Neural cell (in vitro differentiated cells): Measurements from ENCODE around the gene RC3H2. TPM values are rescaled to one million over a fixed set of nuclear protein-coding genes. Genes with fewer than 3 reads are reported as not detected.

Source experiments
- H2AFZ ChIP-seq: fragments of 200-600, 300-800 bp; sonication (generic), shearing (Covaris generic); 2 replicates; pipeline ENCODE4 v1.6.0; 2014; ENCODE audit warnings: low read depth, mild to moderate bottlenecking, antibody characterized with exemption, low read length, moderate library complexity
- H3F3A ChIP-seq: fragments of 200-600 bp; shearing (Covaris generic); 2 replicates; pipeline ENCODE4 v1.6.1; 2016; ENCODE audit warnings: mild to moderate bottlenecking, moderate library complexity, mixed read lengths, antibody characterized with exemption, low read length; ENCODE audit not compliant: insufficient read depth, poor library complexity, severe bottlenecking
- H3K27ac ChIP-seq: fragments of 200-600, 300-800 bp; sonication (generic), shearing (Covaris generic); 2 replicates; pipeline ENCODE4 v1.5.1; 2014; ENCODE audit warnings: mild to moderate bottlenecking, low read length, moderate library complexity
- H3K27me3 ChIP-seq: fragments of 300-800, 200-600 bp; sonication (generic), shearing (Covaris generic); 2 replicates; pipeline ENCODE4 v1.6.0; 2014; ENCODE audit warnings: mild to moderate bottlenecking, low read depth, low read length, moderate library complexity; ENCODE audit not compliant: insufficient read depth
- H3K36me3 ChIP-seq: fragments of 300-800, 200-600 bp; sonication (generic), shearing (Covaris generic); 2 replicates; pipeline ENCODE4 v1.5.1; 2014; ENCODE audit warnings: mild to moderate bottlenecking, antibody characterized with exemption, low read length, moderate library complexity; ENCODE audit not compliant: insufficient read depth
- H3K4me2 ChIP-seq: fragments of 300-800, 200-600 bp; sonication (generic), shearing (Covaris generic); 2 replicates; pipeline ENCODE4 v1.6.0; 2014; ENCODE audit warnings: mild to moderate bottlenecking, low read length
- H3K4me3 ChIP-seq: fragments of 300-800, 200-600 bp; sonication (generic), shearing (Covaris generic); 2 replicates; pipeline ENCODE4 v1.5.1; 2014; ENCODE audit warnings: mild to moderate bottlenecking, low read length, moderate library complexity
- H3K79me2 ChIP-seq: fragments of 200-600 bp; shearing (Covaris generic); replicated peaks from 2 replicates; pipeline ENCODE4 v1.6.0; 2014; ENCODE audit warnings: mild to moderate bottlenecking, low read length, moderate library complexity; ENCODE audit not compliant: insufficient read depth
- H3K9ac ChIP-seq: fragments of 300-800, 200-600 bp; sonication (generic), shearing (Covaris generic); 2 replicates; pipeline ENCODE4 v1.6.1; 2016; ENCODE audit warnings: mild to moderate bottlenecking, low read length, mixed read lengths
- H3K9me2 ChIP-seq: fragments of 200-600 bp; shearing (Covaris generic); 2 replicates; pipeline ENCODE4 v1.6.1; 2016; ENCODE audit warnings: mild to moderate bottlenecking, low read length, mixed read lengths; ENCODE audit not compliant: insufficient read depth
- H3K9me3 ChIP-seq: fragments of 200-600, 300-800 bp; sonication (generic), shearing (Covaris generic); 2 replicates; pipeline ENCODE4 v1.6.1; 2016; ENCODE audit warnings: mild to moderate bottlenecking, mixed run types, low read length, moderate library complexity, mixed read lengths
- H4K20me1 ChIP-seq: fragments of 200-600 bp; shearing (Covaris generic); 2 replicates; pipeline ENCODE4 v1.6.1; 2016; ENCODE audit warnings: mild to moderate bottlenecking, mixed run types; ENCODE audit not compliant: insufficient read depth
- CTCF ChIP-seq: fragments of 450-650 bp; IDR thresholded peaks from 2 replicates; pipeline ENCODE4 v1.5.1; 2014; ENCODE audit warnings: antibody characterized with exemption, mild to moderate bottlenecking, moderate library complexity; ENCODE audit not compliant: poor library complexity, severe bottlenecking
- EP300 ChIP-seq: fragments of 450-650 bp; conservative IDR thresholded peaks from 2 replicates; pipeline ENCODE4 v1.6.1; 2014; ENCODE audit warnings: antibody characterized with exemption, mild to moderate bottlenecking, moderate library complexity; ENCODE audit not compliant: poor library complexity, severe bottlenecking
- EZH2 ChIP-seq: fragments of 200-600, 300-800 bp; shearing (Covaris generic), sonication (generic); IDR thresholded peaks from 2 replicates; pipeline ENCODE4 v1.6.1; 2014; ENCODE audit warnings: antibody characterized with exemption, low read length, borderline replicate concordance, mild to moderate bottlenecking; ENCODE audit not compliant: insufficient read depth, poor library complexity, severe bottlenecking
- MXI1 ChIP-seq: fragments of 450-650 bp; conservative IDR thresholded peaks from 2 replicates; pipeline ENCODE4 v1.6.1; 2014; ENCODE audit warnings: antibody characterized with exemption, mild to moderate bottlenecking; ENCODE audit not compliant: poor library complexity, severe bottlenecking
- POLR2AphosphoS5 ChIP-seq: IDR thresholded peaks from 2 replicates; pipeline ENCODE4 v1.6.1; 2012
- RAD21 ChIP-seq: fragments of 450-650 bp; conservative IDR thresholded peaks from 2 replicates; pipeline ENCODE4 v1.6.1; 2014; ENCODE audit warnings: antibody characterized with exemption, mild to moderate bottlenecking, moderate library complexity
- REST ChIP-seq: IDR thresholded peaks from 2 replicates; pipeline ENCODE4 v1.6.1; 2012; ENCODE audit warnings: borderline replicate concordance
- SMC3 ChIP-seq: fragments of 450-650 bp; conservative IDR thresholded peaks from 2 replicates; pipeline ENCODE4 v1.6.1; 2014; ENCODE audit warnings: antibody characterized with exemption, mild to moderate bottlenecking, moderate library complexity; ENCODE audit not compliant: poor library complexity
- TAF1 ChIP-seq: IDR thresholded peaks from 2 replicates; pipeline ENCODE4 v1.6.1; 2012; ENCODE audit warnings: low read depth
- polyA plus RNA-seq: library from polyadenylated mRNA; depleted of rRNA; stranded (reverse); fragments of >200 nt; gene quantifications from 2 replicates; pipeline ENCODE4 v1.2.3, GENCODE V29; 2014

Gene RC3H2
- polyA plus RNA-seq, 1 donor from 2014 or later = 34.8 TPM

GRCh38 chr9:122866079-122866478, 39.1 kb downstream of the RC3H2 start:
- no peaks in the 10 kb centered on the region for H3K9me2 ChIP-seq
- no peak overlapping the region for H3K9ac ChIP-seq
- H3K9me3 ChIP-seq = no peaks in the 10 kb centered on the region
- TF ChIP-seq POLR2AphosphoS5 (no peak), EZH2 (no peak), CTCF (no peak), REST (no peak)
- no peaks in the 10 kb centered on the region for H3K36me3 ChIP-seq
- no peak overlapping the region for H2AFZ ChIP-seq
- H3K27ac ChIP-seq = no peak overlapping the region
- no peaks in the 10 kb centered on the region for H3K79me2 ChIP-seq
- no peak overlapping the region for H3K4me3 ChIP-seq
- no peaks in the 10 kb centered on the region for H3K27me3 ChIP-seq
- H4K20me1 ChIP-seq = no peaks in the 10 kb centered on the region
- no peaks in the 10 kb centered on the region for H3F3A ChIP-seq
- no peak overlapping the region for H3K4me2 ChIP-seq

- no peak overlapping the region for H2AFZ ChIP-seq
- H3K9me2 ChIP-seq = no peaks in the 10 kb centered on the region
- H3K4me3 ChIP-seq = no peak overlapping the region
- H4K20me1 ChIP-seq = no peaks in the 10 kb centered on the region
- no peaks in the 10 kb centered on the region for H3K9me3 ChIP-seq
- TF ChIP-seq MXI1 (no peak), CTCF (no peak), EP300 (no peak), TAF1 (no peak), SMC3 (no peak), RAD21 (no peak), EZH2 (no peak), REST (no peak), POLR2AphosphoS5 (no peak)
- no peak overlapping the region for H3K9ac ChIP-seq
- no peaks in the 10 kb centered on the region for H3F3A ChIP-seq
- no peaks in the 10 kb centered on the region for H3K27me3 ChIP-seq
- no peak overlapping the region for H3K27ac ChIP-seq
- H3K36me3 ChIP-seq = peaks cover 6% of the 10 kb centered on the region
- no peak overlapping the region for H3K4me2 ChIP-seq
- H3K79me2 ChIP-seq = no peaks in the 10 kb centered on the region
These were observed 39.9 kb downstream of the RC3H2 start for GRCh38 chr9:122865300-122865699.
